H9 (cell line): ENCODE results near the gene TMEM191B. TPM values are rescaled to one million over a fixed set of nuclear protein-coding genes. Genes with fewer than 3 reads are reported as not detected.
"Not testable (repeated sequence)": the region's sequence is repeated elsewhere in the genome, so short reads cannot be mapped to it uniquely, and the experiment has no call there.

Experiments used
- DNase-seq: peaks from one replicate; pipeline ENCODE4 v3.0.0-alpha.2; 2017
- H2AFZ ChIP-seq: one replicate; pipeline ENCODE4 v1.6.1; 2013; ENCODE audit warnings: mild to moderate bottlenecking, low read length, control low read depth, moderate library complexity
- H2AK5ac ChIP-seq: 2 replicates; pipeline ENCODE4 v1.6.1; 2013; ENCODE audit warnings: low read length, control low read depth, mixed read lengths; ENCODE audit not compliant: insufficient read length
- H2BK120ac ChIP-seq: one replicate; pipeline ENCODE4 v1.6.1; 2013; ENCODE audit warnings: low read depth, mild to moderate bottlenecking, low read length, control low read depth, inconsistent platforms; ENCODE audit not compliant: poor library complexity, severe bottlenecking
- H2BK12ac ChIP-seq: 2 replicates; pipeline ENCODE4 v1.6.1; 2013; ENCODE audit warnings: low read length, control low read depth, mixed read lengths, low read depth; ENCODE audit not compliant: insufficient read length
- H2BK15ac ChIP-seq: 2 replicates; pipeline ENCODE4 v1.6.1; 2013; ENCODE audit warnings: low read depth, low read length, control low read depth
- H2BK20ac ChIP-seq: one replicate; pipeline ENCODE4 v1.6.1; 2013; ENCODE audit warnings: low read depth, mild to moderate bottlenecking, low read length, control low read depth, inconsistent platforms; ENCODE audit not compliant: poor library complexity, severe bottlenecking
- H2BK5ac ChIP-seq: 2 replicates; pipeline ENCODE4 v1.6.1; 2013; ENCODE audit warnings: low read length, control low read depth, mixed read lengths; ENCODE audit not compliant: insufficient read length
- H3K14ac ChIP-seq: 2 replicates; pipeline ENCODE4 v1.6.1; 2013; ENCODE audit warnings: low read length, control low read depth; ENCODE audit not compliant: insufficient read depth
- H3K18ac ChIP-seq: 2 replicates; pipeline ENCODE4 v1.6.1; 2013; ENCODE audit warnings: low read depth, mild to moderate bottlenecking, mixed read lengths, low read length, control low read depth; ENCODE audit not compliant: insufficient read length
- H3K23ac ChIP-seq: 2 replicates; pipeline ENCODE4 v1.6.1; 2013; ENCODE audit warnings: low read length, control low read depth, mixed read lengths, low read depth; ENCODE audit not compliant: insufficient read length
- H3K23me2 ChIP-seq: 2 replicates; pipeline ENCODE4 v1.6.1; 2013; ENCODE audit warnings: low read depth, mild to moderate bottlenecking, mixed read lengths, low read length, control low read depth; ENCODE audit not compliant: insufficient read length, poor library complexity, severe bottlenecking
- H3K27ac ChIP-seq: 2 replicates; pipeline ENCODE4 v1.5.1; 2013; ENCODE audit warnings: low read length, control low read depth, mixed read lengths, low read depth; ENCODE audit not compliant: insufficient read length
- H3K27me3 ChIP-seq: 2 replicates; pipeline ENCODE4 v1.6.1; 2013; ENCODE audit warnings: low read length, control low read depth, inconsistent platforms; ENCODE audit not compliant: insufficient read depth
- H3K4ac ChIP-seq: 2 replicates; pipeline ENCODE4 v1.6.1; 2013; ENCODE audit warnings: low read depth, mild to moderate bottlenecking, control low read depth, inconsistent platforms, low read length, moderate library complexity
- H3K4me1 ChIP-seq: 2 replicates; pipeline ENCODE4 v1.6.1; 2013; ENCODE audit warnings: low read length, control low read depth, inconsistent platforms; ENCODE audit not compliant: insufficient read depth
- H3K4me2 ChIP-seq: 2 replicates; pipeline ENCODE4 v1.6.1; 2013; ENCODE audit warnings: low read length, control low read depth, mixed read lengths; ENCODE audit not compliant: insufficient read length, insufficient read depth
- H3K56ac ChIP-seq: 2 replicates; pipeline ENCODE4 v1.6.1; 2013; ENCODE audit warnings: low read depth, mild to moderate bottlenecking, mixed read lengths, low read length, control low read depth; ENCODE audit not compliant: insufficient read length
- H3K79me1 ChIP-seq: 2 replicates; pipeline ENCODE4 v1.6.1; 2013; ENCODE audit warnings: low read depth, mild to moderate bottlenecking, moderate library complexity, low read length, control low read depth, inconsistent platforms; ENCODE audit not compliant: insufficient read depth, poor library complexity, severe bottlenecking
- H3K79me2 ChIP-seq: 2 replicates; pipeline ENCODE4 v1.6.1; 2013; ENCODE audit warnings: low read length, control low read depth, inconsistent platforms; ENCODE audit not compliant: insufficient read depth
- H3K9ac ChIP-seq: 2 replicates; pipeline ENCODE4 v1.6.1; 2013; ENCODE audit warnings: low read length, control low read depth, mixed read lengths; ENCODE audit not compliant: insufficient read length; ENCODE audit errors: extremely low read depth
- H3K9me3 ChIP-seq: one replicate; pipeline ENCODE4 v1.6.1; 2013; ENCODE audit warnings: low read depth, low read length, inconsistent platforms; ENCODE audit not compliant: control insufficient read depth
- H3T11ph ChIP-seq: one replicate; pipeline ENCODE4 v1.6.1; 2013; ENCODE audit warnings: mild to moderate bottlenecking, low read length, control low read depth, inconsistent platforms
- H4K20me1 ChIP-seq: one replicate; pipeline ENCODE4 v1.6.1; 2013; ENCODE audit not compliant: control insufficient read depth, insufficient read length, insufficient read depth
- H4K5ac ChIP-seq: 2 replicates; pipeline ENCODE4 v1.6.1; 2013; ENCODE audit warnings: low read depth, mild to moderate bottlenecking, mixed read lengths, low read length, control low read depth; ENCODE audit not compliant: insufficient read length
- H4K8ac ChIP-seq: replicated peaks from 2 replicates; pipeline ENCODE4 v1.6.1; 2013; ENCODE audit warnings: low read length, control low read depth, mixed read lengths, low read depth; ENCODE audit not compliant: insufficient read length
- H4K91ac ChIP-seq: 2 replicates; pipeline ENCODE4 v1.6.1; 2013; ENCODE audit warnings: low read depth, mild to moderate bottlenecking, moderate library complexity, mixed read lengths, low read length, control low read depth; ENCODE audit not compliant: insufficient read length
- H3K27ac Mint-ChIP-seq, 3 experiments: 2 replicates in 2 of 3; 3 replicates in 1 of 3; pipeline ENCODE4 v1.8.0; 2020 to 2021; ENCODE audit warnings: mixed read lengths in 3 of 3, mild to moderate bottlenecking in 1 of 3, moderate library complexity in 1 of 3
- H3K27me3 Mint-ChIP-seq: 2 replicates; pipeline ENCODE4 v1.8.0; 2021; ENCODE audit warnings: low read depth, mild to moderate bottlenecking, moderate library complexity, mixed read lengths
- H3K36me3 Mint-ChIP-seq, 3 experiments: 2 replicates in 2 of 3; 3 replicates in 1 of 3; pipeline ENCODE4 v1.8.0; 2020 to 2021; ENCODE audit warnings: low read depth in 3 of 3, mixed read lengths in 3 of 3; ENCODE audit not compliant: insufficient read depth in 1 of 3
- H3K4me1 Mint-ChIP-seq, 2 experiments: 2 replicates each; pipeline ENCODE4 v1.8.0; 2020; ENCODE audit warnings: mixed read lengths in 2 of 2
- H3K4me3 Mint-ChIP-seq, 2 experiments: 2 replicates in 1 of 2; 3 replicates in 1 of 2; pipeline ENCODE4 v1.8.0; 2020 to 2021; ENCODE audit warnings: mild to moderate bottlenecking in 2 of 2, mixed read lengths in 2 of 2, moderate library complexity in 1 of 2
- H3K9me3 Mint-ChIP-seq, 2 experiments: 2 replicates in 1 of 2; 3 replicates in 1 of 2; pipeline ENCODE4 v1.8.0; 2020; ENCODE audit warnings: mild to moderate bottlenecking in 2 of 2, mixed read lengths in 2 of 2, moderate library complexity in 1 of 2
- WGBS: extraction: QIAGEN DNeasy Blood & Tissue Kit; methylation state at CpG from one replicate; pipeline ENCODE4 v1.1.7; 2013; ENCODE audit warnings: missing lambda C conversion rate, low lambda C conversion rate, mixed read lengths; ENCODE audit not compliant: insufficient read length; ENCODE audit errors: extremely low coverage; 5-methylcytosine and 5-hydroxymethylcytosine counted together
- total RNA-seq: library from RNA; stranded (reverse); gene quantifications from 2 replicates; pipeline ENCODE4 v1.2.1, GENCODE V29; 2021

Gene TMEM191B
- total RNA-seq, 1 experiment from 2014 or later: 1.4 TPM

GRCh38 chr22:18522762-18523161, 4.8 kb upstream of the TMEM191B start:
- H3K79me1 ChIP-seq, H3K27ac Mint-ChIP-seq: not testable (repeated sequence)

GRCh38 chr22:18523328-18523727, 4.3 kb upstream of the TMEM191B start:
- H3K9ac ChIP-seq, H3K9me3 Mint-ChIP-seq, H3K18ac ChIP-seq, H3K23ac ChIP-seq, H3K79me2 ChIP-seq, H3K27me3 ChIP-seq, H3K27ac ChIP-seq, H2AK5ac ChIP-seq, H2AFZ ChIP-seq, H3K4me1 Mint-ChIP-seq, H4K5ac ChIP-seq, H3K9me3 ChIP-seq, DNase-seq, H3K4me3 Mint-ChIP-seq, H3K56ac ChIP-seq, H3K27me3 Mint-ChIP-seq, H3K36me3 Mint-ChIP-seq, H2BK5ac ChIP-seq, H3K79me1 ChIP-seq, H3K23me2 ChIP-seq, H3K4ac ChIP-seq, H2BK20ac ChIP-seq, H3K4me2 ChIP-seq, H2BK12ac ChIP-seq, H4K91ac ChIP-seq, H3K4me1 ChIP-seq, H3T11ph ChIP-seq, H2BK15ac ChIP-seq, H4K20me1 ChIP-seq, H4K8ac ChIP-seq, H2BK120ac ChIP-seq, H3K27ac Mint-ChIP-seq, H3K14ac ChIP-seq: not testable (repeated sequence)
- no CpG with 5 or more reads among the region's 4 CpGs for WGBS

More at GRCh38 chr22:18522762-18523161, 4.8 kb upstream of the TMEM191B start:
- H2BK5ac ChIP-seq, H3K27me3 Mint-ChIP-seq, H4K20me1 ChIP-seq, H2BK12ac ChIP-seq, H3K79me2 ChIP-seq, H3K4me2 ChIP-seq, H2AFZ ChIP-seq, H4K91ac ChIP-seq, H2BK15ac ChIP-seq, H4K5ac ChIP-seq, H2BK120ac ChIP-seq, H3K9me3 ChIP-seq, H3K18ac ChIP-seq, H3K4me1 Mint-ChIP-seq, H3K4ac ChIP-seq, H3K4me3 Mint-ChIP-seq, H3T11ph ChIP-seq, H3K23me2 ChIP-seq, H3K23ac ChIP-seq, H3K56ac ChIP-seq, H3K9ac ChIP-seq, H2AK5ac ChIP-seq, H3K9me3 Mint-ChIP-seq, H3K4me1 ChIP-seq, H3K36me3 Mint-ChIP-seq, DNase-seq, H3K27ac ChIP-seq, H3K27me3 ChIP-seq, H4K8ac ChIP-seq, H2BK20ac ChIP-seq, H3K14ac ChIP-seq: not testable (repeated sequence)
- WGBS: no CpG with 5 or more reads among the region's 6 CpGs
